ENCODE measurements around the gene CAPN3. TPM values are rescaled to one million over a fixed set of nuclear protein-coding genes. Genes with fewer than 3 reads are reported as not detected.

The CAPN3 gene
- total RNA-seq, 1 donor from 2014 or later = not detected

DNA sequence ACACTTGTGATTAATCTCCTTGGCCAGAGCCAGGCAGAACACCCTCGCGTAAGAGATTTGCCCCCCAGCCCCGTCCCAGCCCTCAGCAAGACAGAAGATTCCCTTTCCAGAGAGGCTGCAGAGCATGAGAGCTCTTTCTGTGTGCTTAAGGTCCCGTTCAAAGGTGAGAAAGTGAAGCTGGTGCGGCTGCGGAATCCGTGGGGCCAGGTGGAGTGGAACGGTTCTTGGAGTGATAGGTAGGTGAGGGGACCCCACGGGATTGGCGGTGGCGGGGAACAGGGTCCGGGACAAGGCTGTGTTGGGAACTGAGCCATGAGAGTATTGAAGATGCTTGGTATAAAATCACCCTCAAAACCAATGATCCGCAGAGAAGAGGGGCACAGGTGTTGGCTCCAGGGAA, 34.8 kb downstream of the CAPN3 start:
- Mint-ChIP-seq H3K9me3 (no peaks in the 10 kb centered on the region), H3K36me3 (no peaks in the 10 kb centered on the region), H3K4me3 (no peak overlapping the region), H3K4me1 (no peaks in the 10 kb centered on the region), H3K27ac (no peak overlapping the region), H3K27me3 (ENCODE audit: insufficient read depth, low read depth) (peaks cover 2% of the 10 kb centered on the region)
- Histone ChIP-seq H3K9ac (no peak overlapping the region), H3K79me2 (ENCODE audit: low read depth) (no peaks in the 10 kb centered on the region), H3K4me2 (no peak overlapping the region), H2AFZ (replicated peaks) (no peak overlapping the region), H3K27ac (no peak overlapping the region), H3K27me3 (no peaks in the 10 kb centered on the region), H3K36me3 (no peaks in the 10 kb centered on the region), H3K4me1 (no peaks in the 10 kb centered on the region), H3F3A (ENCODE audit: low read depth) (no peaks in the 10 kb centered on the region), H3K9me3 (ENCODE audit: low read depth) (no peaks in the 10 kb centered on the region), H4K20me1 (ENCODE audit: low read depth) (no peaks in the 10 kb centered on the region), H3K4me3 (no peak overlapping the region)
- no peak for DNase-seq (ENCODE audit: low spot score)
- TF ChIP-seq EZH2 (IDR thresholded peaks at IDR 0.05) (no peak), CTCF (IDR thresholded peaks at IDR 0.05) (no peak), EZH2phosphoT487 (IDR thresholded peaks at IDR 0.05) (no peak)

DNA sequence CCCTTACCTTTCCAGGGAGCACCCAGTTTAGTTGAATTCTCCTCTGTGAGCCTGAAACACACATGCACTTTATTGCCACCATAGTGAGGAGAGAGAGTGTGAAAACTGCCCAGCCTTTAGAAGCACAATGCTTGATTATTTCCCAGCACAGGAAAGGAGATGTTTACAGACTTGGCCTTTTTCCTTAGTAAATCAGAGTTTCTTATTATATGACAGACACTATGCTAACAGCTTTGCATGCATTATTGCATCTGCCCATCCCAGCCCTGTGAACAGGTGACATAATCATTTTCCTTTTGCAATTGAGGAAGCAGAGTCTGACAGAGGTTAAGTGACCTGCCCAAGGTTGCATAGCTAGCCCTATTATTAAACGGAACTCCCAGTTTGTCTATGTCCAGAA, 36.5 kb downstream of the CAPN3 start:
- H3K27me3 ChIP-seq = no peaks in the 10 kb centered on the region
- H3K4me2 ChIP-seq = no peak overlapping the region
- no peak overlapping the region for H2AFZ ChIP-seq (replicated peaks)
- H3K9me3 Mint-ChIP-seq = no peaks in the 10 kb centered on the region
- no peak overlapping the region for H3K27ac Mint-ChIP-seq
- no peaks in the 10 kb centered on the region for H3K36me3 ChIP-seq
- no peak overlapping the region for H3K4me3 ChIP-seq
- H3K4me3 Mint-ChIP-seq = no peak overlapping the region
- H3K9ac ChIP-seq = no peak overlapping the region
- H3K27me3 Mint-ChIP-seq (ENCODE audit: insufficient read depth, low read depth) = peaks cover 2% of the 10 kb centered on the region
- no peaks in the 10 kb centered on the region for H4K20me1 ChIP-seq (ENCODE audit: low read depth)
- no peak for TF ChIP-seq EZH2 (IDR thresholded peaks at IDR 0.05)
- no peak for TF ChIP-seq EZH2phosphoT487 (IDR thresholded peaks at IDR 0.05)
- TF ChIP-seq CTCF (IDR thresholded peaks at IDR 0.05) = no peak
- DNase-seq (ENCODE audit: low spot score) = no peak
- H3K9me3 ChIP-seq (ENCODE audit: low read depth) = no peaks in the 10 kb centered on the region
- no peaks in the 10 kb centered on the region for H3K36me3 Mint-ChIP-seq
- no peaks in the 10 kb centered on the region for H3K4me1 Mint-ChIP-seq
- no peaks in the 10 kb centered on the region for H3K79me2 ChIP-seq (ENCODE audit: low read depth)
- no peaks in the 10 kb centered on the region for H3K4me1 ChIP-seq
- H3F3A ChIP-seq (ENCODE audit: low read depth) = no peaks in the 10 kb centered on the region
- H3K27ac ChIP-seq = no peak overlapping the region

GRCh38 chr15:42401544-42402454, 42.5 kb downstream of the CAPN3 start:
- Histone ChIP-seq H3K4me2 (no peak overlapping the region), H3K9ac (no peak overlapping the region), H2AFZ (replicated peaks) (no peak overlapping the region), H3K79me2 (ENCODE audit: low read depth) (no peaks in the 10 kb centered on the region), H3F3A (ENCODE audit: low read depth) (no peaks in the 10 kb centered on the region), H3K27me3 (no peaks in the 10 kb centered on the region), H3K36me3 (no peaks in the 10 kb centered on the region), H3K27ac (no peak overlapping the region), H3K9me3 (ENCODE audit: low read depth) (no peaks in the 10 kb centered on the region), H3K4me1 (no peaks in the 10 kb centered on the region), H4K20me1 (ENCODE audit: low read depth) (no peaks in the 10 kb centered on the region), H3K4me3 (no peak overlapping the region)
- Mint-ChIP-seq H3K4me3 (no peak overlapping the region), H3K4me1 (no peaks in the 10 kb centered on the region), H3K27ac (peak overlapping the region; percentile 67), H3K9me3 (no peaks in the 10 kb centered on the region), H3K27me3 (ENCODE audit: insufficient read depth, low read depth) (no peaks in the 10 kb centered on the region), H3K36me3 (no peaks in the 10 kb centered on the region)
- no peak for DNase-seq (ENCODE audit: low spot score)
- TF ChIP-seq CTCF (IDR thresholded peaks at IDR 0.05) (no peak), EZH2phosphoT487 (IDR thresholded peaks at IDR 0.05) (no peak), EZH2 (IDR thresholded peaks at IDR 0.05) (no peak)
